ENCODE measurements around the gene CCR9.

DNA sequence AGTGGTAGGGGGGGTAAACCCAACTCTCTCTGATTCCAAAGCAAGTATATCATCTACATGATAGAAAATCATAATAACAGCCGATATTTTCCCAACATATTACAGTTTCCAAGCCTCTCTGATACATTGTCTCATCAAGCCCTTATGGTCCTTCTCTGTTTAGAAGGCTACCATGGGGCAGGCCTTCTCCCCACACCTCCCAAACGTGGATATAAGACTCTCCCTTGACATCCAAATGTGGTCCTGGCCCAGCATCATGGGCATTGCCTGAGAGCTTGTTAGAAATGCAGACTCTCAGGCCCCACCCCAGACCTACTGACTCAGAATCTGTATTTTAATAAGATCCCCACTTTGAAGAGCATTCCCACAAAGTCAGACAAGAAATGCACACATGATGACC, 17.7 kb upstream of the CCR9 start:
- TF ChIP-seq EP300 (IDR thresholded peaks at IDR 0.05) (no peak), POLR2A (IDR thresholded peaks at IDR 0.05) (no peak), POLR2AphosphoS5 (IDR thresholded peaks at IDR 0.05) (no peak)
- TF ChIP-seq, protein P1, sequence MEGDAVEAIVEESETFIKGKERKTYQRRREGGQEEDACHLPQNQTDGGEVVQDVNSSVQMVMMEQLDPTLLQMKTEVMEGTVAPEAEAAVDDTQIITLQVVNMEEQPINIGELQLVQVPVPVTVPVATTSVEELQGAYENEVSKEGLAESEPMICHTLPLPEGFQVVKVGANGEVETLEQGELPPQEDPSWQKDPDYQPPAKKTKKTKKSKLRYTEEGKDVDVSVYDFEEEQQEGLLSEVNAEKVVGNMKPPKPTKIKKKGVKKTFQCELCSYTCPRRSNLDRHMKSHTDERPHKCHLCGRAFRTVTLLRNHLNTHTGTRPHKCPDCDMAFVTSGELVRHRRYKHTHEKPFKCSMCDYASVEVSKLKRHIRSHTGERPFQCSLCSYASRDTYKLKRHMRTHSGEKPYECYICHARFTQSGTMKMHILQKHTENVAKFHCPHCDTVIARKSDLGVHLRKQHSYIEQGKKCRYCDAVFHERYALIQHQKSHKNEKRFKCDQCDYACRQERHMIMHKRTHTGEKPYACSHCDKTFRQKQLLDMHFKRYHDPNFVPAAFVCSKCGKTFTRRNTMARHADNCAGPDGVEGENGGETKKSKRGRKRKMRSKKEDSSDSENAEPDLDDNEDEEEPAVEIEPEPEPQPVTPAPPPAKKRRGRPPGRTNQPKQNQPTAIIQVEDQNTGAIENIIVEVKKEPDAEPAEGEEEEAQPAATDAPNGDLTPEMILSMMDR (IDR thresholded peaks at IDR 0.05) = no peak

All from stomach (tissue), 4 donors.